HL-60/S4 (cell line): ENCODE results near the gene RUFY1.
"Not testable (repeated sequence)": the region's sequence is repeated elsewhere in the genome, so short reads cannot be mapped to it uniquely, and the experiment has no call there.

Source experiments
- in situ Hi-C: fragments of 300-500 bp; cut with MboI; formaldehyde crosslinking; loops from 2 replicates; pipeline ENCODE4 v1.14.3; 2022; ENCODE audit warnings: low sequenced_read_pairs

Gene RUFY1

GRCh38 chr5:179550511-179551342 lies at the start of gene RUFY1:
RUFY1 (plus strand) TSS chr5:179550554; CDS start chr5:179550570, 16 bp downstream.
- in situ Hi-C loops: no loop called here

- in situ Hi-C loops: not testable (repeated sequence)
Observed at GRCh38 chr5:179501997-179502396, 48.4 kb upstream of the RUFY1 start.

GRCh38 chr5:179502420-179502819 lies 47.9 kb upstream of the RUFY1 start:
- in situ Hi-C loops: not testable (repeated sequence)

GRCh38 chr5:179504191-179504590 lies 46.2 kb upstream of the RUFY1 start:
- in situ Hi-C loops: no loop called here

GRCh38 chr5:179504600-179505396 lies 45.6 kb upstream of the RUFY1 start:
- in situ Hi-C loops: no loop called here

GRCh38 chr5:179505636-179506261 lies 44.6 kb upstream of the RUFY1 start:
- in situ Hi-C loops: no loop called here

GRCh38 chr5:179509239-179509638 lies 41.1 kb upstream of the RUFY1 start:
- in situ Hi-C loops: no loop called here

- in situ Hi-C loops: no loop called here
Observed at GRCh38 chr5:179509845-179510244, 40.5 kb upstream of the RUFY1 start.

GRCh38 chr5:179512452-179513000 lies 37.8 kb upstream of the RUFY1 start:
- in situ Hi-C loops: no loop called here

GRCh38 chr5:179515501-179515900 lies 34.9 kb upstream of the RUFY1 start:
- in situ Hi-C loops: not testable (repeated sequence)

GRCh38 chr5:179516221-179516620 lies 34.1 kb upstream of the RUFY1 start:
- in situ Hi-C loops: no loop called here

GRCh38 chr5:179517746-179518145 lies 32.6 kb upstream of the RUFY1 start:
- in situ Hi-C loops: not testable (repeated sequence)

GRCh38 chr5:179518369-179518768 lies 32.0 kb upstream of the RUFY1 start:
- in situ Hi-C loops: not testable (repeated sequence)

- in situ Hi-C loops: not testable (repeated sequence)
Observed at GRCh38 chr5:179519416-179520070, 30.8 kb upstream of the RUFY1 start.

GRCh38 chr5:179522107-179522506 lies 28.2 kb upstream of the RUFY1 start:
- in situ Hi-C loops: not testable (repeated sequence)

GRCh38 chr5:179526978-179527377 lies 23.4 kb upstream of the RUFY1 start:
- in situ Hi-C loops: no loop called here

GRCh38 chr5:179530069-179530998 lies 20.0 kb upstream of the RUFY1 start:
- in situ Hi-C loops: no loop called here

GRCh38 chr5:179533024-179533423 lies 17.3 kb upstream of the RUFY1 start:
- in situ Hi-C loops: no loop called here

- in situ Hi-C loops: no loop called here
Observed at GRCh38 chr5:179533907-179534306, 16.4 kb upstream of the RUFY1 start.

- in situ Hi-C loops: no loop called here
Observed at GRCh38 chr5:179534431-179534830, 15.9 kb upstream of the RUFY1 start.
